Stimulated activated naive CD4-positive, alpha-beta T cell (primary cell): ENCODE results near the gene UPK3A.
"Not testable (repeated sequence)": the region's sequence is repeated elsewhere in the genome, so short reads cannot be mapped to it uniquely, and the experiment has no call there.

Experiments
- DNase-seq, 6 experiments: peaks; one replicate each; lab custom pipeline; 2025; lab: John Stamatoyannopoulos, UW

The UPK3A gene

GRCh38 chr22:45281010-45281409 is 3.7 kb upstream of the UPK3A start:
- no peak for DNase-seq

GRCh38 chr22:45285263-45286058 is 712 bp downstream of the UPK3A start:
- DNase-seq: no peak

GRCh38 chr22:45286854-45287551 is 2.3 kb downstream of the UPK3A start:
- DNase-seq: no peak

GRCh38 chr22:45290410-45290936 is 5.7 kb downstream of the UPK3A start:
- no peak for DNase-seq

DNA sequence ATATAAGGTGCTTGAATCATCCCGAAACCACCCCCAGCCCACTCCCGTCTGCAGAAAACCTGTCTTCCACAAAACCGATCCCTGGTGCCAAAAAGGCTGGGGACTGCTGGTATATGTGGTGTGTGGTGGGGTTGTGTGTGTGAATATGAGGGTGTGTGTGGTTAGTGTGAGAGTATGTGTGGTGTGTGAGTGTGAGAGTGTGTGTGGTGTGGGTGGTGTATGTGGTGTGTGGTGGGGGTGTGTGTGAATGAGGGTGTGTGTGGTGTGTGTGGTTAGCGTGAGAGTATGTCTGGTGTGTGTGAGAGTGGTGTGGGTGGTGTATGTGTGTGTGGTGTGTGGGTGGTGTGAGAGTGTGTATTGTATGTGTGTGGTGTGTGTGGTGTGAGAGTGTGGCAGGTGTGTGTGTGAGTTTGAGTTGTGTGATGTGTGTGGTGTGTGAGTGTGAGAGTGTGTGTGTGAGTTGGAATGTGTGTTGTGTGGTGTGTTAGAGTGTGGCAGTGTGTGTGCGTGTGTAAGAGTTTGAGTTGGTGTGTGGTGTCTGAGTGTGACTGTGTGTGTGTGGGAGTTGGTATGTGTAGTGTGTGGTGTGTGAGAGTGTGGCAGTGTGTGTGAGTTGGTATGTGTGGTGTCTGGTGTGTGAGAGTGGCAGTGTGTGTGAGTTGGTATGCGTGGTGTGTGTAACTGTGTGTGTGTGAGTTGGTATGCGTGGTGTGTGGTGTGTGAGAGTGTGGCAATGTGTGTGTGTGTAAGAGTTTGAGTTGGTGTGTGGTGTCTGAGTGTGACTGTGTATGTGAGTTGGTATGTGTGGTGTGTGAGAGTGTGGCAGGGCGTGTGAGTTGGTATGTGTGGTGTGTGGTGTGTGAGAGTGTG is 6.5 kb downstream of the UPK3A start:
- DNase-seq: no peak

- DNase-seq: no peak
These were observed 7.2 kb downstream of the UPK3A start for GRCh38 chr22:45291931-45292290.

- no peak for DNase-seq
These were observed 8.1 kb downstream of the UPK3A start for GRCh38 chr22:45292731-45293442.

DNA sequence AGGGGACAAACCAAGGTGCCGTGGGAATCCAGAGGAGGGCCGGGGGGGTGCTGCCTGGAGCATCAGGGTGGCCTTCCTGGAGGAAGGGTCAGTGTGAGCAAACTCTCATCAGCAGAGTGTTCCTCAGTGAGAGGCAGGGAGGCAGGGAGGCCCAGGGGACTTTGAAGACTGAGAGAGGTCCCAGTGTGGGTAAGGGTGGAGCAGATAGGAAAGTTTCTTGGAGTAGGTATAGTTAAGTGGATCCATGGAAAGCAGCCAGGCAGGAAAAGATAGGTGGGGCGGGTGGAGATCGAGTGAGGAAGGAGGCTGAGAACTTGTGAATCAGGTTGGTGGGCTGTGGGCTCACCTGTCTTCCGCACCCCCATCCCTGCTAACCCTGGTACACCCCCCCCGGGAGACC is 9.3 kb downstream of the UPK3A start:
- no peak for DNase-seq

DNA sequence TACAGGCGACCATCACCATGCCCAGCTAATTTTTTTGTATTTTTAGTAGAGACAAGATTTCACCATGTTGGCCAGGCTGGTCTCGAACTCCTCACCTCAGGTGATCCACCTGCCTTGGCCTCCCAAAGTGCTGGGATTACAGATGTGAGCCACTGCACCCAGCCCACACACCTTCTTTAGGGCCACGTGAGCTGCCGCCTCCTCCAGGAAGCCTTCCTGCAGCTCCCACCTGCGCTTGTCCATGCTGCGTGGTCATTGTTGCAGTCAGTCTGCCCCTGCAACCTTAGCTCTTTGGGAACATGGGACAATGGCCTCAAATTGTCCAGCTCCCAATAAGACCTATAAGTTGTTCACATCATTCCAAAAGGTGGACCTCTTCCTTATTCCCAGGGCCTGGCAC is 10.3 kb downstream of the UPK3A start:
- DNase-seq: not testable (repeated sequence)

DNA sequence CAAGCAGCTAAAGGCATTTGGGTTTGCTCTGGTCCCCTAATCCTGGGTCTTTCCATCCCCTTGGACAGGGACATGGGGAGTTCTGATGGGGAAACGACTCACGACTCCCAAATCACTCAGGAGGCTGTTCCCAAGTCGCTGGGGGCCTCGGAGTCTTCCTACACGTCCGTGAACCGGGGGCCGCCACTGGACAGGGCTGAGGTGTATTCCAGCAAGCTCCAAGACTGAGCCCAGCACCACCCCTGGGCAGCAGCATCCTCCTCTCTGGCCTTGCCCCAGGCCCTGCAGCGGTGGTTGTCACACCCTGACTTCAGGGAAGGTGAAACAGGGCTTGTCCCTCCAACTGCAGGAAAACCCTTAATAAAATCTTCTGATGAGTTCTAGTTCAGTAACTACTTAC is 10.7 kb downstream of the UPK3A start:
- DNase-seq: no peak

DNA sequence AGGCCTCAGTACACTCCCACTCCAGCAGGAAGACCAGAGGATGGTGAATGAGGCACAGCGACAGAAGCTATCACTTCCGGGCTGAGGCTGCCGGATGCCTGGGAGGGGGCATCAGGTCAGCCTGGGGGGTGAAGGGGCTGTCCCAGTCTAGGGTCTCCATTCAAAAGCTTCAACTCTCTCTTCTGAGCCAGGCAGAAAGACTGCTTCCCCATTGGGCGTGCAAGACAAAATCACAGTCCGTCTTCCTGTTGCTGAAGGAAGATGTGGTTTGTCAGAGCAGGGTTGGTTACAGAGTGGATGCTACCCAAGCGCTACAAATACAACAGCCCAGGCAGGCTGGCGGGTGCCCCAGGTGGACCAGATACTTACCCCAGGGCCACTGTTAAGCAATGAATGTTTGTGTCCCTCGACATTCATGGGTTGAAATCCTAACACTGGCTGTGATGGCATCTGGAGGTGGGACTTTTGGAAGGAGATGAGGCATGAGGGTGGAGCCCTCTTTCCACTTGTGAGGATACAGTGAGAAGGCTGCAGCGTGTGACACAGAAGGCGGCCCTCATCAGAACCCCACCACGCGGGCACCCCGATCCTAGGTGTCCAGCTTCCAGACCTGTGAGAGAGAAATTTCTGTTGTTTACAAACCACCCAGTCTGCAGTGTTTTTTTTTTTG is 12.0 kb downstream of the UPK3A start:
- peak in 5 of 6 experiments; percentile 19 to 76 (median 55) for DNase-seq

DNA sequence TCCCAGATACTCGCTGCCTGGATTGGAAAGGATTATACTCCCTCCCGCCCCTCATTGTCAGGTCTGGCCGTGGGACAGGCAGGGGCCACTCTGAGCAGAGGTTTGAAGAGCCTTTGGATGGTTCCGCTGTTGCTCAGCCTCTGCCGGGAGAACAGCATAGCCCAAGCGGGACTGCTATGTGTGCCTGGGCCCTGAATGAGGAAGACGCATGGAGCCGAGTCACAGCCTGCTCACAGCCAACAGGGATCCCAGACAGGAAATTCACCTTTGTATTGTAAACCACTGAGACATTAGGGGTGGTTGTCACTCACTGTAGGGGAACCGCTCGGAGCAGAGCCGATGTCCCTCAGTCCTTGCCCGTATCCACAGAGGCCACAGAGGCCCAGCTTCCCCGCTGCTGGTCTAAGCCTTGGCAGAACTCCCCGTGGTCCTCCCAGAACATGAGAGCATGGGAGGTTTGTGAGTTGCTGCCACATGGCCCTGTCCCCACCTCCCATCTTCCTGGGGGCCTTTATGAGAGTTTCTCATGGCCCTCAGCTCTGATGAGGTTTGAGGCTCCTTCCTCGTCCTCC is 14.3 kb downstream of the UPK3A start:
- DNase-seq: no peak

DNA sequence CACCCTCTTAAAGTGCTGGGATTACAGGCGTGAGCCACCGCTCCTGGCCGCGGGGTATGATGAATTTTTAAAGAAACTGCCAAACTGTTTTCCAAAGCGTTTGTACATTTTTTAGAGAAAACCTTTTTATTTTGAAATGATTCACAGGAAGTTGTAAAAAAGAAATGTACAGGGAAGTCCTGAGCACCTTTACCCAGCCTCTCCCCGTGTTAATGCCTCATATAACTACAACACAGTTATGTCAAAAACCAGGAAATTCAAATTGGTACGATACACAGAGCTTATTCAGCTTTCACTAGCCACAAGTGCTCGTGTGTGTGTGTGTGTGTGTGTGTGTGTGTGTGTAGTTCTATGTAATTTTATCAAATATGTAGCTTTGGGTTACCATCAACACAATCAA is 18.0 kb downstream of the UPK3A start:
- DNase-seq: no peak

GRCh38 chr22:45303181-45303580 is 18.4 kb downstream of the UPK3A start:
- DNase-seq: no peak

- DNase-seq: no peak
These were observed 20.2 kb downstream of the UPK3A start for GRCh38 chr22:45304971-45305370.

- no peak for DNase-seq
These were observed 20.8 kb downstream of the UPK3A start for GRCh38 chr22:45305456-45306075.

GRCh38 chr22:45306139-45306538 is 21.4 kb downstream of the UPK3A start:
- DNase-seq: no peak

DNA sequence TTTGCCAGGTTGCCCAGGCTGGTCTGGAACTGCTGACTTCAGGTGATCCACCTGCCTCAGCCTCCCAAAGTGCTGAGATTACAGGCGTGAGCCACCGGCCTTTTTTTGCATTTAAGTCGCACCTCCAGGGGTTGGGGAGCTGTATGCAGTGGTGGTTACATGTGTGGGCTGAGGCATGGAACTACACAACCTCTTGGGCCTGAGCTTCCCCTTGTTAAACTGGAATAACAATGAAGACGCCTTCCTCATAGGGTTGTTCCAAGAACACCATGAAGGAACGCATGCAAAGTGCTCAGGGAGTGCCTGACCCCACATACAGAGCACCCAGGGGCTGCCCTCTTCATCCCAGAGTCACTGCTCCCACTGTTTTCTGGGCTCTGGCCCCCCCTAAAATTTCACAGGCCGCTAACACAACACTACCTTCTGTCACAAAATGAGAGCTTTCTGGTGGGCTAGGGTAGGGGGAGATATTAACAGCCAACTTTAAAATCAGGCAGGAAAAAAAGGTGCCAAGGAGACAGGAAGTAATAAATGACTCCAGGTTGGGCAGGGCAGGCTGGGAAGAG is 23.7 kb downstream of the UPK3A start:
- DNase-seq: no peak

DNA sequence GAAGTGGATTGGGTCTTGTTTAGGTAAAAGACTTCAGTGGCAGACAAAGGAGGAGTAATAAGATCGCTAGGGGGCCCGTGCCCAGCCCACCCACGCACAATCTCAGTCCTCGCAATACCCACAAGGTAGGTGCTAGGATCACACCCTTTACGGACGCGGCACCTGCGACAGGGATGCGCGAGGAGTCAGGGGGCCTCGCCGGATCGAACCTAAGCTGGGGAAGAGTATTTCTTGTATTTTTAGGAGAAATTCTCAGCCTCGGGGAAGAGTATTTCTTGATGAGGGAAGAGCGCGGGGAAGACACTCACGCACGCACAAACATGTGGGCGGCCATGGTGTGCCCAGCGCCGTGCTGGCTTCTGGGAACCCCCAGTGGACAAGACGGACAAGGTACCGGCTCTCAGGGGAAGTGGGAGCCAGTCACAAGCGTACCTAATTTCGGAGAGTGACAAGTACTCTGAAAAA is 24.2 kb downstream of the UPK3A start:
- DNase-seq: peak in 2 of 6 experiments; percentile 23 to 38
